Peyer's patch (tissue), 4 donors: Measurements from ENCODE around the gene PIF1. TPM values are rescaled to one million over a fixed set of nuclear protein-coding genes. Genes with fewer than 3 reads are reported as not detected.

Experiments
- DNase-seq, 3 donors: peaks; one replicate each; pipeline ENCODE4 v3.0.0-alpha.2; 2017 to 2019
- H3K27ac ChIP-seq, 4 donors: fragments of 200-600 bp; sonication (generic); one replicate each; pipeline ENCODE4 v1.5.1; 2016 to 2019
- H3K27me3 ChIP-seq, 2 donors: fragments of 200-600 bp; sonication (generic); one replicate each; pipeline ENCODE4 v1.5.1; 2019
- H3K36me3 ChIP-seq, 3 donors: fragments of 200-600 bp; sonication (generic); one replicate each; pipeline ENCODE4 v1.5.1; 2016 to 2019
- H3K4me1 ChIP-seq, 4 donors: fragments of 200-600 bp; sonication (generic); one replicate each; pipeline ENCODE4 v1.5.1; 2016 to 2019
- H3K4me3 ChIP-seq, 4 donors: fragments of 200-600 bp; sonication (generic); 1 replicate in 3 of 4; 2 replicates in 1 of 4; pipeline ENCODE4 v1.5.1; 2016 to 2019; ENCODE audit warnings: mild to moderate bottlenecking in 1 of 4
- H3K9me3 ChIP-seq, 4 donors: fragments of 200-600 bp; sonication (generic); one replicate each; pipeline ENCODE4 v1.5.1; 2016 to 2019; ENCODE audit warnings: mild to moderate bottlenecking in 1 of 4
- POLR2A ChIP-seq, 2 donors: fragments of 450-650 bp; IDR thresholded peaks; one replicate each; pipeline ENCODE4 v1.5.1; 2017; ENCODE audit warnings: antibody characterized with exemption in 2 of 2, mild to moderate bottlenecking in 2 of 2, moderate library complexity in 2 of 2
- total RNA-seq, 4 donors: library from RNA; depleted of rRNA; stranded (reverse); fragments of >200 nt; gene quantifications; one replicate each; pipeline ENCODE4 v1.1.0, GENCODE V29; 2016
- TF ChIP-seq, protein P1 (sequence below), 6 experiments: fragments of 450-650 bp in 4 of 6; fragments of 200-600 bp in 2 of 6; sonication (generic) in 1 of 6; IDR thresholded peaks; one replicate each; pipeline ENCODE4 v1.5.1; 2017 to 2019; ENCODE audit warnings: antibody characterized with exemption in 6 of 6, mild to moderate bottlenecking in 3 of 6, moderate library complexity in 1 of 6

Gene PIF1
- total RNA-seq, 4 donors from 2014 or later, result 3.5 to 8.5 (median 6.9) TPM

GRCh38 chr15:64779630-64780029, 45.8 kb downstream of the PIF1 start:
- DNase-seq, result no peak
- H3K36me3 ChIP-seq, result no peaks in the 10 kb centered on the region
- H3K4me3 ChIP-seq, result no peak overlapping the region
- H3K9me3 ChIP-seq, result no peaks in the 10 kb centered on the region
- H3K4me1 ChIP-seq, result peaks cover 0 to 6% (median 0%) of the 10 kb centered on the region in 4 donors
- peaks cover 0 to 5% of the 10 kb centered on the region in 2 donors for H3K27me3 ChIP-seq
- TF ChIP-seq, protein P1, sequence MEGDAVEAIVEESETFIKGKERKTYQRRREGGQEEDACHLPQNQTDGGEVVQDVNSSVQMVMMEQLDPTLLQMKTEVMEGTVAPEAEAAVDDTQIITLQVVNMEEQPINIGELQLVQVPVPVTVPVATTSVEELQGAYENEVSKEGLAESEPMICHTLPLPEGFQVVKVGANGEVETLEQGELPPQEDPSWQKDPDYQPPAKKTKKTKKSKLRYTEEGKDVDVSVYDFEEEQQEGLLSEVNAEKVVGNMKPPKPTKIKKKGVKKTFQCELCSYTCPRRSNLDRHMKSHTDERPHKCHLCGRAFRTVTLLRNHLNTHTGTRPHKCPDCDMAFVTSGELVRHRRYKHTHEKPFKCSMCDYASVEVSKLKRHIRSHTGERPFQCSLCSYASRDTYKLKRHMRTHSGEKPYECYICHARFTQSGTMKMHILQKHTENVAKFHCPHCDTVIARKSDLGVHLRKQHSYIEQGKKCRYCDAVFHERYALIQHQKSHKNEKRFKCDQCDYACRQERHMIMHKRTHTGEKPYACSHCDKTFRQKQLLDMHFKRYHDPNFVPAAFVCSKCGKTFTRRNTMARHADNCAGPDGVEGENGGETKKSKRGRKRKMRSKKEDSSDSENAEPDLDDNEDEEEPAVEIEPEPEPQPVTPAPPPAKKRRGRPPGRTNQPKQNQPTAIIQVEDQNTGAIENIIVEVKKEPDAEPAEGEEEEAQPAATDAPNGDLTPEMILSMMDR (IDR thresholded peaks at IDR 0.05), result no peak
- no peak for TF ChIP-seq POLR2A (IDR thresholded peaks at IDR 0.05)
- H3K27ac ChIP-seq, result no peak overlapping the region

DNA sequence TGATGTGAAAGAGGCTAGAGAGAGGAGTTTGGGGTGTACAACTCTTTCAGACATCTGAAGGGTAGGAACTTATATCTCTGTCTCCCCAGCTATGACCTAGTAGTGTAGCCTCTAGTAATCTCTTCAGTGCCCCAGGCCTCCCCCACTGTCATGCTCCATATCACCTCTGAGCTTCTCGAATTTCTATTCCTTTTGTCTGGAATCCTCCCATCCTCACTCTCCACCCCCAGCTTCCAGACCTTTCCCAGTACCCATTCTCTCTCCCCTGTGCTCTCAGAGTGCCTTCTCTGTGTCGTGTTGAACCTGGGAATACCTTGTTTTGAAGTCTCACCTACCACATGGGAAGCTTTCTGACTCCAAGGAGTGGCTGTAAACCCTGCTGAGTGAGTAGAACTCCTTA, 46.4 kb downstream of the PIF1 start:
- TF ChIP-seq, protein P1 (IDR thresholded peaks at IDR 0.05), result no peak
- no peak for TF ChIP-seq POLR2A (IDR thresholded peaks at IDR 0.05)
- DNase-seq, result no peak
- peaks cover 0 to 6% of the 10 kb centered on the region in 2 donors for H3K27me3 ChIP-seq
- H3K4me3 ChIP-seq, result no peak overlapping the region
- H3K9me3 ChIP-seq, result no peaks in the 10 kb centered on the region
- no peaks in the 10 kb centered on the region for H3K36me3 ChIP-seq
- H3K27ac ChIP-seq, result no peak overlapping the region
- H3K4me1 ChIP-seq, result peaks cover 0 to 6% (median 0%) of the 10 kb centered on the region in 4 donors

DNA sequence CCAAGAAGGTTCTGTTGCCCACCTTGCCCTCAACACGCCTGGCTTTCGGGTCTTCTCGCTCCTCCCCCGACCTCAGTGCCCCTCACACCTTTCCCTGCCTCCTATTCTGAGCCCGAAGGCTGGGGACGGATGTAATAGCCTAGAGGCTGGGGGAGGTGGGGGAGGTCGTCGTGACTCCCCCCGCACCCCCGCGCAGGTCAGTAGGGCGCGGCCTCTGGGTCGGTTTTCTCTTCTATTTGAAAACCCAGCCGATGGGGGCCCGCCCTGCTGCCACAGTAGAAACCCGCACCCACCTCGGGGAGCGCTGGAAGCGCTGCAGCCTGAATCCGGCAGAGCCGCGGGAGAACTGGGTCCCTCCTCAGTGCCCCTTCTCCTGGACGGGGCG, 49.1 kb downstream of the PIF1 start:
- Histone ChIP-seq H3K27ac (peak overlapping the region; percentile 27 to 89 (median 58)), H3K36me3 (no peaks in the 10 kb centered on the region), H3K9me3 (no peaks in the 10 kb centered on the region), H3K4me3 (peak overlapping the region in 3 of 4 donors; percentile 64 to 75 (median 70)), H3K27me3 (peaks cover 0 to 6% of the 10 kb centered on the region in 2 donors), H3K4me1 (peaks cover 0 to 6% (median 0%) of the 10 kb centered on the region in 4 donors)
- TF ChIP-seq, protein P1 (IDR thresholded peaks at IDR 0.05), result no peak
- TF ChIP-seq POLR2A (IDR thresholded peaks at IDR 0.05), result no peak
- DNase-seq, result no peak

GRCh38 chr15:64775551-64776401, 49.7 kb downstream of the PIF1 start, which contains the start of gene RBPMS2:
Gene RBPMS2 (minus strand): TSS chr15:64775589. CDS start chr15:64775319, 270 bp downstream.
- H3K36me3 ChIP-seq, result no peaks in the 10 kb centered on the region
- H3K4me3 ChIP-seq, result peak within 1 kb of the TSS; percentile 41 to 75 (median 67)
- H3K27ac ChIP-seq, result peak within 1 kb of the TSS; percentile 52 to 89 (median 70)
- no peak for TF ChIP-seq POLR2A (IDR thresholded peaks at IDR 0.05)
- TF ChIP-seq, protein P1 (IDR thresholded peaks at IDR 0.05), result no peak
- no peaks in the 10 kb centered on the region for H3K9me3 ChIP-seq
- DNase-seq, result no peak
- peaks cover 0 to 6% (median 0%) of the 10 kb centered on the region in 4 donors for H3K4me1 ChIP-seq
- H3K27me3 ChIP-seq, result peaks cover 0 to 6% of the 10 kb centered on the region in 2 donors

- TF ChIP-seq, protein P1 (IDR thresholded peaks at IDR 0.05), result no peak
- TF ChIP-seq POLR2A (IDR thresholded peaks at IDR 0.05), result no peak
- Histone ChIP-seq H3K36me3 (no peaks in the 10 kb centered on the region), H3K4me1 (peaks cover 0 to 6% (median 0%) of the 10 kb centered on the region in 4 donors), H3K27me3 (peaks cover 0 to 6% of the 10 kb centered on the region in 2 donors), H3K27ac (peak overlapping the region; percentile 52 to 89 (median 70)), H3K9me3 (no peaks in the 10 kb centered on the region), H3K4me3 (peak overlapping the region; percentile 41 to 75 (median 67))
- no peak for DNase-seq
Observed at GRCh38 chr15:64774629-64775493, 50.6 kb downstream of the PIF1 start.
